OCI-LY3 (cell line): ENCODE data around the gene GGA3.
"Not testable (repeated sequence)": the region's sequence is repeated elsewhere in the genome, so short reads cannot be mapped to it uniquely, and the experiment has no call there.

ENCODE experiments used
- H2AFZ ChIP-seq: fragments of 200-600, 300-600 bp; shearing (Covaris generic); 2 replicates; pipeline ENCODE4 v1.6.0; 2014; ENCODE audit warnings: antibody characterized with exemption, low read depth, low read length
- H3K27ac ChIP-seq: fragments of 200-600, 300-600 bp; sonication (generic); 2 replicates; pipeline ENCODE4 v1.5.1; 2014; ENCODE audit warnings: mild to moderate bottlenecking, low read length, moderate library complexity, mixed read lengths
- H3K27me3 ChIP-seq: fragments of 200-600, 300-600 bp; sonication (generic); 2 replicates; pipeline ENCODE4 v1.6.1; 2014; ENCODE audit warnings: low read depth, low read length, mixed read lengths
- H3K36me3 ChIP-seq: fragments of 200-600, 300-600 bp; sonication (generic); replicated peaks from 2 replicates; pipeline ENCODE3; 2014; ENCODE audit warnings: low read depth, low read length, mixed read lengths
- H3K4me1 ChIP-seq: fragments of 300-600, 200-600 bp; sonication (generic); 2 replicates; pipeline ENCODE4 v1.6.1; 2014; ENCODE audit warnings: low read length, mixed read lengths
- H3K4me2 ChIP-seq: fragments of 200-600, 300-600 bp; sonication (generic); 2 replicates; pipeline ENCODE4 v1.6.1; 2014; ENCODE audit warnings: low read length, mixed read lengths
- H3K4me3 ChIP-seq: fragments of 300-600, 200-600 bp; sonication (generic); 2 replicates; pipeline ENCODE4 v1.5.1; 2014; ENCODE audit warnings: antibody characterized with exemption, mild to moderate bottlenecking, low read length, moderate library complexity
- H3K79me2 ChIP-seq: fragments of 300-600, 200-600 bp; shearing (Covaris generic); 2 replicates; pipeline ENCODE4 v1.6.1; 2014; ENCODE audit warnings: mild to moderate bottlenecking, low read length, mixed read lengths
- H3K9ac ChIP-seq: fragments of 300-600, 200-600 bp; shearing (Covaris generic); 2 replicates; pipeline ENCODE4 v1.6.0; 2014; ENCODE audit warnings: mild to moderate bottlenecking, low read length, moderate library complexity
- H3K9me3 ChIP-seq: fragments of 200-600, 300-600 bp; shearing (Covaris generic); 2 replicates; pipeline ENCODE4 v1.6.1; 2014; ENCODE audit warnings: low read length, mixed read lengths; ENCODE audit not compliant: insufficient read depth
- H4K20me1 ChIP-seq: fragments of 200-600, 300-600 bp; sonication (generic); 2 replicates; pipeline ENCODE4 v1.6.1; 2016; ENCODE audit warnings: low read length, mixed read lengths; ENCODE audit not compliant: insufficient read depth
- CTCF ChIP-seq: fragments of 200-600, 300-600 bp; sonication (generic); IDR thresholded peaks from 2 replicates; pipeline ENCODE4 v1.5.1; 2014; ENCODE audit warnings: antibody characterized with exemption, low read length, low read depth
- EZH2phosphoT487 ChIP-seq: fragments of 200-600 bp; shearing (Covaris generic); IDR thresholded peaks from 2 replicates; pipeline ENCODE4 v1.6.1; 2018; ENCODE audit warnings: antibody characterized with exemption, mixed run types, low read depth

Gene GGA3

DNA sequence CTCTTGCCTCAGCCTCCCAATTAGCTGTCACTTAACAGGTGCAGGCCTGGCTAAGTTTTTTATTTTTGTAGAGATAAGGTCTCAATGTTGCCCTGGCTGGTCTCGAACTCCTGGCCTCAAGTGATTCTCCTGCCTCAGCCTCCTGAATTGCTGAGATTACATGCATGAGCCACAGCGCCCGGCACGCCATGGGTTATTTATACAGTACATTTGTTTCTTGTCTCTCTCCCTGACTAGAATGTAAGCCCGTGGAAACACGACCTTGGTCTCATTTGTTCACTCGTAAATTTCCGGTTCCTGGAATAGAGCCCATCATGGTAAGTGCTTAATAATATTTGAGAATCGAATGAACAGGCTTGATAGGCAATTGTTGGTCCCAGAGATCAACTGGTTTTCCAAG is 25.8 kb upstream of the GGA3 start:
- peaks cover 25% of the 10 kb centered on the region for H3K4me1 ChIP-seq
- peaks cover 48% of the 10 kb centered on the region for H3K79me2 ChIP-seq
- TF ChIP-seq CTCF (no peak), EZH2phosphoT487 (no peak)
- H3K27ac ChIP-seq = no peak overlapping the region
- no peak overlapping the region for H3K4me3 ChIP-seq
- H2AFZ ChIP-seq = no peak overlapping the region
- no peak overlapping the region for H3K9ac ChIP-seq
- peaks cover 34% of the 10 kb centered on the region for H3K36me3 ChIP-seq
- H3K9me3 ChIP-seq = no peaks in the 10 kb centered on the region
- H4K20me1 ChIP-seq = no peaks in the 10 kb centered on the region; the same call in 1 of the 2 replicates
- peak overlapping the region; percentile 86 for H3K4me2 ChIP-seq
- H3K27me3 ChIP-seq = no peaks in the 10 kb centered on the region

GRCh38 chr17:75285123-75285522 is 23.7 kb upstream of the GGA3 start:
- Histone ChIP-seq H3K9me3 (no peaks in the 10 kb centered on the region), H4K20me1 (no peaks in the 10 kb centered on the region; the same call in 1 of the 2 replicates), H3K4me2 (no peak overlapping the region), H3K4me3 (no peak overlapping the region), H3K4me1 (peaks cover 10% of the 10 kb centered on the region), H2AFZ (no peak overlapping the region), H3K36me3 (peaks cover 38% of the 10 kb centered on the region), H3K27ac (no peak overlapping the region), H3K9ac (no peak overlapping the region), H3K79me2 (peaks cover 55% of the 10 kb centered on the region), H3K27me3 (no peaks in the 10 kb centered on the region)
- TF ChIP-seq EZH2phosphoT487 (no peak), CTCF (no peak)

DNA sequence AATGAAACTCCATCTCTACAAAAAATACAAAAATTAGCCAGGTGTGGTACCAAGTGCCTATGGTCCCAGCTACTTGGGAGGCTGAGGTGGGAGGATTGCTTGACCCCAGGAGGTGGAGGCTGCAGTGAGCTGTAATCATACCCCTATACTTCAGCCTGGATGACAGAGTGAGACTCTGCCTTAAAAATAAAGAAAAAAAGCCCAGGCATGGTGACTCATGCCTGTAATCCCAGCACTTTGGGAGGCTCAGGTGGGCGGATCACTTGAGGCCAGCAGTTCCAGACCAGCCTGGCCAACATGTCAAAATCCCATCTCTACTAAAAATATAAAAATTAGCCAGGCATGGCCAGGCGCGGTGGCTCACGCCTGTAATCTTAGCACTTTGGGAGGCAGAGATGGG is 18.8 kb upstream of the GGA3 start:
- not testable (repeated sequence) for H3K9ac ChIP-seq, H3K27ac ChIP-seq, H3K4me3 ChIP-seq, H3K9me3 ChIP-seq, H2AFZ ChIP-seq, H4K20me1 ChIP-seq, H3K4me2 ChIP-seq, H3K27me3 ChIP-seq, H3K4me1 ChIP-seq
- Histone ChIP-seq H3K36me3 (peaks cover 29% of the 10 kb centered on the region), H3K79me2 (peaks cover 14% of the 10 kb centered on the region)

DNA sequence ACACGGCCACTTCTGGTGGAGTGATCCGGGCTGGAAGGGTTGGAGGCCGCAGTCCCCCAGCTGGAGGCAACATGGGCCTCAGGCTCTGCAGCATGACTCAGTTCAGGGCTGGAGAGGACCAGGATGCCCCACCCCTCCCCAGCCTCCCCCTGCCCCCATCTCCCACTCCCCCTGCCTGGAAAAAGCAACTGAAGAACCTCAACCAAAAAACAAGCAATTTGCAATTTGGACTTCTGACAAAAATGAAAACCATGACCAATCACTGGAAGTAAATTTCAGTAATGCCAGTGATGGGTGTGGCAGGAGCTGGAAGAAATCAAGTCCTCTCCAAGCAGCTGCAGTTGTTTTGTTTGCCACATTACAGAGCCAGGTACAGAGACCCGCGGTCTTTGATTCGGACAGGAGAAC is 16.3 kb upstream of the GGA3 start:
- no peak for TF ChIP-seq EZH2phosphoT487
- TF ChIP-seq CTCF = no peak
- Histone ChIP-seq H3K27ac (no peak overlapping the region), H3K4me3 (no peak overlapping the region), H3K9me3 (no peaks in the 10 kb centered on the region), H3K4me2 (no peak overlapping the region), H2AFZ (no peak overlapping the region), H3K4me1 (peaks cover 2% of the 10 kb centered on the region; the same call in 1 of the 2 replicates), H4K20me1 (no peaks in the 10 kb centered on the region), H3K36me3 (peaks cover 39% of the 10 kb centered on the region), H3K9ac (no peak overlapping the region), H3K79me2 (peaks cover 11% of the 10 kb centered on the region; the same call in 1 of the 2 replicates), H3K27me3 (no peaks in the 10 kb centered on the region)
